Suprapubic skin (tissue), 4 donors: ENCODE results near the gene ZAP70.

Source experiments
- CTCF ChIP-seq, 2 donors: fragments of 200-600 bp in 1 of 2; fragments of 450-650 bp in 1 of 2; sonication (generic) in 1 of 2; IDR thresholded peaks; one replicate each; pipeline ENCODE4 v1.5.1; 2016 to 2019; ENCODE audit warnings: antibody characterized with exemption in 2 of 2, mild to moderate bottlenecking in 1 of 2, moderate library complexity in 1 of 2
- POLR2A ChIP-seq, 2 donors: fragments of 450-650 bp; IDR thresholded peaks; one replicate each; pipeline ENCODE4 v1.6.1; 2017; ENCODE audit warnings: antibody characterized with exemption in 2 of 2, mild to moderate bottlenecking in 2 of 2, moderate library complexity in 2 of 2
- POLR2AphosphoS5 ChIP-seq, 3 donors: sonication (generic); formaldehyde crosslinking; IDR thresholded peaks; one replicate each; pipeline ENCODE4 v1.6.1; 2017; ENCODE audit warnings: antibody characterized with exemption in 3 of 3

- TF ChIP-seq POLR2AphosphoS5 (IDR thresholded peaks at IDR 0.05) (no peak), CTCF (IDR thresholded peaks at IDR 0.05) (no peak), POLR2A (IDR thresholded peaks at IDR 0.05) (no peak)
Observed at GRCh38 chr2:97745474-97746174, 32.2 kb downstream of the ZAP70 start.
